HG03045 (cell line): ENCODE results near the gene TMPRSS3.

ENCODE experiments used
- ATAC-seq: cut with Tn5 transposase; IDR thresholded peaks from one replicate; pipeline ENCODE4 v1.9.1; 2021; ENCODE audit warnings: mild to moderate bottlenecking, moderate library complexity; ENCODE audit not compliant: unreplicated experiment

The TMPRSS3 gene

GRCh38 chr21:42353623-42354022, 42.2 kb downstream of the TMPRSS3 start:
- no peak for ATAC-seq

GRCh38 chr21:42352441-42353095, 43.3 kb downstream of the TMPRSS3 start:
- ATAC-seq: no peak

- no peak for ATAC-seq
These were observed 44.0 kb downstream of the TMPRSS3 start for GRCh38 chr21:42351626-42352440.

- ATAC-seq: no peak
These were observed 44.9 kb downstream of the TMPRSS3 start, which contains the start of gene TFF2 for GRCh38 chr21:42350927-42351426. Gene TFF2 (minus strand): TSS chr21:42350994. CDS start chr21:42350957, 37 bp downstream.

GRCh38 chr21:42350318-42350910, 45.4 kb downstream of the TMPRSS3 start:
- ATAC-seq: no peak

GRCh38 chr21:42349420-42350317, 46.2 kb downstream of the TMPRSS3 start:
- no peak for ATAC-seq

GRCh38 chr21:42348762-42349161, 47.1 kb downstream of the TMPRSS3 start:
- no peak for ATAC-seq

- no peak for ATAC-seq
These were observed 48.1 kb downstream of the TMPRSS3 start for GRCh38 chr21:42347601-42348327.

GRCh38 chr21:42346866-42347600, 48.8 kb downstream of the TMPRSS3 start:
- no peak for ATAC-seq

- ATAC-seq: no peak
These were observed 49.4 kb downstream of the TMPRSS3 start for GRCh38 chr21:42346441-42346840.

- no peak for ATAC-seq
These were observed 51.2 kb downstream of the TMPRSS3 start for GRCh38 chr21:42344631-42345030.

GRCh38 chr21:42343963-42344510, 51.8 kb downstream of the TMPRSS3 start:
- ATAC-seq: no peak

- ATAC-seq: no peak
These were observed 52.3 kb downstream of the TMPRSS3 start for GRCh38 chr21:42343556-42343955.

- ATAC-seq: no peak
These were observed 52.8 kb downstream of the TMPRSS3 start for GRCh38 chr21:42343101-42343500.

GRCh38 chr21:42341776-42342542, 53.9 kb downstream of the TMPRSS3 start:
- ATAC-seq: no peak

GRCh38 chr21:42340187-42341050, 55.4 kb downstream of the TMPRSS3 start:
- ATAC-seq: no peak
